Measurements from ENCODE around the gene CNTNAP5. TPM values are rescaled to one million over a fixed set of nuclear protein-coding genes. Genes with fewer than 3 reads are reported as not detected.

The CNTNAP5 gene
- total RNA-seq, 1 experiment from 2014 or later, result 0.48 TPM

DNA sequence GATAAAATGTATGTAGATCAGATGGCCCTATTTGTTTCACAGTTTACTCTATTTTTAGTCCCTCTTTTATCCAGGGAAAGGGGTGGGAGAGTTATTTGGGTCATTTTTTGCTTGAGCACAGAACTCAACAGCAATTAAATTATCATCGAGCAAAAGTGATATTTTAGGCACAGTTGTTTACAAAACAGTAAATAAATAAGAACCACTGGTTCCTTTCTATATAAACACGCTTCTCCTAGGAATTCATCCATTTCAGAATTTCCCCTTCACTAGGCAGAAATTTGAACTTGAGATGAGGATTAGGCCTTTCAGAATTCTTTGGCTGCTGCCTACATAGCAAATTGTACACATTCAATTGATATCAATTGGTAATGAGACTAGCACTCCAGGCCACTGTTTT, 812.4 kb downstream of the CNTNAP5 start:
- Histone ChIP-seq H3K9ac (ENCODE audit: extremely low read depth, insufficient read length, low read length) (no peak overlapping the region), H3K18ac (ENCODE audit: insufficient read length, low read depth, low read length) (no peak overlapping the region), H3K14ac (ENCODE audit: insufficient read depth, low read length) (no peak overlapping the region), H3K23ac (ENCODE audit: insufficient read length, low read depth, low read length) (no peak overlapping the region), H3K79me1 (ENCODE audit: insufficient read depth, low read depth, low read length, poor library complexity, severe bottlenecking) (no peaks in the 10 kb centered on the region), H4K8ac (replicated peaks; ENCODE audit: insufficient read length, low read depth, low read length) (no peak overlapping the region), H3K9me3 (ENCODE audit: control insufficient read depth, low read depth, low read length) (no peaks in the 10 kb centered on the region), H2BK5ac (ENCODE audit: insufficient read length, low read length) (no peak overlapping the region), H2BK120ac (ENCODE audit: low read depth, low read length, poor library complexity, severe bottlenecking) (no peak overlapping the region), H4K5ac (ENCODE audit: insufficient read length, low read depth, low read length) (no peak overlapping the region), H2AFZ (ENCODE audit: low read length) (no peak overlapping the region), H2BK12ac (ENCODE audit: insufficient read length, low read depth, low read length) (no peak overlapping the region), H3K56ac (ENCODE audit: insufficient read length, low read depth, low read length) (no peak overlapping the region), H3K4ac (ENCODE audit: low read depth, low read length) (no peak overlapping the region), H3K79me2 (ENCODE audit: insufficient read depth, low read length) (no peaks in the 10 kb centered on the region), H3K4me2 (ENCODE audit: insufficient read depth, insufficient read length, low read length) (no peak overlapping the region), H3K27ac (ENCODE audit: insufficient read length, low read depth, low read length) (no peak overlapping the region), H3T11ph (ENCODE audit: low read length) (no peak overlapping the region), H3K27me3 (ENCODE audit: insufficient read depth, low read length) (no peaks in the 10 kb centered on the region), H4K91ac (ENCODE audit: insufficient read length, low read depth, low read length) (no peak overlapping the region), H2BK15ac (ENCODE audit: low read depth, low read length) (no peak overlapping the region), H2BK20ac (ENCODE audit: low read depth, low read length, poor library complexity, severe bottlenecking) (no peak overlapping the region), H3K4me1 (ENCODE audit: insufficient read depth, low read length) (no peaks in the 10 kb centered on the region; the same call in 1 of the 2 replicates), H3K23me2 (ENCODE audit: insufficient read length, low read depth, low read length, poor library complexity, severe bottlenecking) (no peaks in the 10 kb centered on the region), H4K20me1 (ENCODE audit: control insufficient read depth, insufficient read depth, insufficient read length) (no peaks in the 10 kb centered on the region), H2AK5ac (ENCODE audit: insufficient read length, low read length) (no peak overlapping the region)
- Mint-ChIP-seq H3K36me3 (ENCODE audit: insufficient read depth in 1 of 3, low read depth in 3 of 3) (peaks cover 0 to 6% (median 2%) of the 10 kb centered on the region in 3 experiments; a peak in 1 of 7 replicates), H3K27ac (no peak overlapping the region), H3K9me3 (peaks cover 0 to 4% of the 10 kb centered on the region in 2 experiments; a peak in 1 of 5 replicates), H3K4me1 (peaks cover 6 to 7% of the 10 kb centered on the region in 2 experiments; a peak in 1 of 4 replicates), H3K27me3 (ENCODE audit: low read depth) (no peaks in the 10 kb centered on the region), H3K4me3 (no peak overlapping the region)
- DNase-seq, result no peak
- WGBS (ENCODE audit: extremely low coverage, insufficient read length, low lambda C conversion rate), result no CpG with 5 or more reads among the region's 2 CpGs
- TF ChIP-seq, protein P1, sequence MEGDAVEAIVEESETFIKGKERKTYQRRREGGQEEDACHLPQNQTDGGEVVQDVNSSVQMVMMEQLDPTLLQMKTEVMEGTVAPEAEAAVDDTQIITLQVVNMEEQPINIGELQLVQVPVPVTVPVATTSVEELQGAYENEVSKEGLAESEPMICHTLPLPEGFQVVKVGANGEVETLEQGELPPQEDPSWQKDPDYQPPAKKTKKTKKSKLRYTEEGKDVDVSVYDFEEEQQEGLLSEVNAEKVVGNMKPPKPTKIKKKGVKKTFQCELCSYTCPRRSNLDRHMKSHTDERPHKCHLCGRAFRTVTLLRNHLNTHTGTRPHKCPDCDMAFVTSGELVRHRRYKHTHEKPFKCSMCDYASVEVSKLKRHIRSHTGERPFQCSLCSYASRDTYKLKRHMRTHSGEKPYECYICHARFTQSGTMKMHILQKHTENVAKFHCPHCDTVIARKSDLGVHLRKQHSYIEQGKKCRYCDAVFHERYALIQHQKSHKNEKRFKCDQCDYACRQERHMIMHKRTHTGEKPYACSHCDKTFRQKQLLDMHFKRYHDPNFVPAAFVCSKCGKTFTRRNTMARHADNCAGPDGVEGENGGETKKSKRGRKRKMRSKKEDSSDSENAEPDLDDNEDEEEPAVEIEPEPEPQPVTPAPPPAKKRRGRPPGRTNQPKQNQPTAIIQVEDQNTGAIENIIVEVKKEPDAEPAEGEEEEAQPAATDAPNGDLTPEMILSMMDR (conservative IDR thresholded peaks at IDR 0.05), result no peak
